SK-N-SH treated with all-trans-retinoic acid at 6 μM for 48 hours (cell line): ENCODE data around the gene C1QL1.

Experiments
- ATAC-seq: fragments of 200-7000 bp; cut with Tn5 transposase; 3 replicates; pipeline ENCODE4 v1.9.1; 2020; ENCODE audit warnings: mild to moderate bottlenecking, moderate library complexity
- ARNTL ChIP-seq: fragments of 450-650 bp; formaldehyde crosslinking; IDR thresholded peaks from 2 replicates; pipeline ENCODE4 v1.5.0; 2020; ENCODE audit warnings: low read depth, mild to moderate bottlenecking, moderate library complexity, borderline replicate concordance
- BACH2 ChIP-seq: fragments of 250-450 bp; sonication (Bioruptor Pico); IDR thresholded peaks from 2 replicates; pipeline ENCODE4 v1.9.0; 2021; ENCODE audit warnings: mild to moderate bottlenecking, borderline replicate concordance
- CSDC2 ChIP-seq: fragments of 250-450 bp; sonication (Bioruptor Pico); IDR thresholded peaks from 2 replicates; pipeline ENCODE4 v1.5.0; 2020; ENCODE audit warnings: mild to moderate bottlenecking, moderate library complexity
- CSRNP3 ChIP-seq: fragments of 250-450 bp; sonication (Bioruptor Pico); IDR thresholded peaks from 2 replicates; pipeline ENCODE4 v1.5.1; 2021; ENCODE audit warnings: mild to moderate bottlenecking, moderate library complexity
- GLIS3 ChIP-seq: fragments of 250-450 bp; sonication (Bioruptor Pico); IDR thresholded peaks from 2 replicates; pipeline ENCODE4 v1.5.0; 2020; ENCODE audit warnings: mild to moderate bottlenecking, moderate library complexity
- ISL1 ChIP-seq: fragments of 250-450 bp; sonication (Bioruptor Pico); IDR thresholded peaks from 2 replicates; pipeline ENCODE4 v2.1.2; 2022; ENCODE audit warnings: mild to moderate bottlenecking, moderate library complexity
- OSR1 ChIP-seq: fragments of 250-450 bp; sonication (Bioruptor Pico); IDR thresholded peaks from 2 replicates; pipeline ENCODE4 v1.8.0; 2022; ENCODE audit warnings: moderate library complexity, mild to moderate bottlenecking, inconsistent platforms
- POU6F1 ChIP-seq: fragments of 250-450 bp; sonication (Bioruptor Pico); IDR thresholded peaks from 2 replicates; pipeline ENCODE4 v1.8.0; 2021; ENCODE audit warnings: low read depth, mild to moderate bottlenecking, moderate library complexity, borderline replicate concordance
- PPARA ChIP-seq: fragments of 250-450 bp; sonication (Bioruptor Pico); IDR thresholded peaks from 2 replicates; pipeline ENCODE4 v1.5.0; 2020; ENCODE audit warnings: mild to moderate bottlenecking, borderline replicate concordance
- RARB ChIP-seq: fragments of 250-450 bp; sonication (Bioruptor Pico); IDR thresholded peaks from 2 replicates; pipeline ENCODE4 v1.8.0; 2021; ENCODE audit warnings: mild to moderate bottlenecking, moderate library complexity
- SNAI2 ChIP-seq: fragments of 250-450 bp; sonication (Bioruptor Pico); IDR thresholded peaks from 2 replicates; pipeline ENCODE4 v1.5.0; 2020; ENCODE audit warnings: mild to moderate bottlenecking, moderate library complexity
- TCF4 ChIP-seq: fragments of 250-450 bp; sonication (Bioruptor Pico); IDR thresholded peaks from 2 replicates; pipeline ENCODE4 v1.8.0; 2021; ENCODE audit warnings: mild to moderate bottlenecking, moderate library complexity, borderline replicate concordance
- TOX ChIP-seq: fragments of 250-450 bp; sonication (Bioruptor Pico); IDR thresholded peaks from 2 replicates; pipeline ENCODE4 v1.8.0; 2021; ENCODE audit warnings: mild to moderate bottlenecking, moderate library complexity, borderline replicate concordance
- ZFP3 ChIP-seq: fragments of 250-450 bp; sonication (Bioruptor Pico); IDR thresholded peaks from 2 replicates; pipeline ENCODE4 v1.5.0; 2020; ENCODE audit warnings: mild to moderate bottlenecking, moderate library complexity
- ZFP30 ChIP-seq: fragments of 450-650 bp; formaldehyde crosslinking; IDR thresholded peaks from 2 replicates; pipeline ENCODE4 v1.5.0; 2022; ENCODE audit warnings: mild to moderate bottlenecking, moderate library complexity
- ZNF565 ChIP-seq: fragments of 450-650 bp; formaldehyde crosslinking; conservative IDR thresholded peaks from 2 replicates; pipeline ENCODE4 v1.5.0; 2020; ENCODE audit warnings: low read depth, mild to moderate bottlenecking, moderate library complexity
- ZNF8 ChIP-seq: fragments of 450-650 bp; formaldehyde crosslinking; IDR thresholded peaks from 2 replicates; pipeline ENCODE4 v1.5.0; 2020; ENCODE audit warnings: mild to moderate bottlenecking, moderate library complexity
- TF ChIP-seq, protein P1 (sequence below): fragments of 250-450 bp; sonication (Bioruptor Pico); IDR thresholded peaks from 2 replicates; pipeline ENCODE4 v1.5.1; 2020; ENCODE audit warnings: low read depth, mild to moderate bottlenecking, moderate library complexity
- TF ChIP-seq, protein P2 (sequence below): fragments of 250-450 bp; sonication (Bioruptor Pico); IDR thresholded peaks from 2 replicates; pipeline ENCODE4 v1.8.0; 2020; ENCODE audit warnings: mild to moderate bottlenecking, moderate library complexity, borderline replicate concordance

C1QL1 gene

DNA sequence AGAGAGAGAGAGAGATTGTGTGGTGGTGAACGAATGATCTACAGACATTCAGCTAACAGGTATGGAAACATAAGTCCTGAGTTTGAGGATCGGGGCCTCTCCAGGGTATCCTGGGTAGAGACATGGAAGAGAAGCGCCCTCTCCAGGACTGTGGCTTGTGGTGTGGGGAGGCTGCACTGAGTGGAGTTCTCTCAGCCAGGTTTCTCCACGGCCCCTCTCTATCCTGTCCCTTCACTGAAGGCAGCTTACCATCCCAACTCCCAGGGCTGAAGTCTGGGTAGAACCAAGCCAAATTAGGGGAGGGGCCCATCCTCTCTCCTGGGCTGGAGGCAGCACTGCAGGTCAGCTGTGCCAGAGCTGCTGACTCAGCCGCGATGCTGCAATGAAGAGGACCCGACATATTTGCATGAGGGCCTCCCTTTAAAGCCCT lies 6.2 kb downstream of the C1QL1 start (continued):
- TF ChIP-seq ISL1 (no peak), ZFP30 (CRISPR knock-in tag) (no peak), CSDC2 (no peak), RARB (CRISPR knock-in tag) (no peak), CSRNP3 (no peak), OSR1 (no peak), BACH2 (no peak), TCF4 (CRISPR knock-in tag) (no peak), ZFP3 (CRISPR knock-in tag) (no peak)

GRCh38 chr17:44960691-44961090 lies 7.4 kb downstream of the C1QL1 start:
- no peak for TF ChIP-seq PPARA (CRISPR knock-in tag)
- TF ChIP-seq, protein P1, sequence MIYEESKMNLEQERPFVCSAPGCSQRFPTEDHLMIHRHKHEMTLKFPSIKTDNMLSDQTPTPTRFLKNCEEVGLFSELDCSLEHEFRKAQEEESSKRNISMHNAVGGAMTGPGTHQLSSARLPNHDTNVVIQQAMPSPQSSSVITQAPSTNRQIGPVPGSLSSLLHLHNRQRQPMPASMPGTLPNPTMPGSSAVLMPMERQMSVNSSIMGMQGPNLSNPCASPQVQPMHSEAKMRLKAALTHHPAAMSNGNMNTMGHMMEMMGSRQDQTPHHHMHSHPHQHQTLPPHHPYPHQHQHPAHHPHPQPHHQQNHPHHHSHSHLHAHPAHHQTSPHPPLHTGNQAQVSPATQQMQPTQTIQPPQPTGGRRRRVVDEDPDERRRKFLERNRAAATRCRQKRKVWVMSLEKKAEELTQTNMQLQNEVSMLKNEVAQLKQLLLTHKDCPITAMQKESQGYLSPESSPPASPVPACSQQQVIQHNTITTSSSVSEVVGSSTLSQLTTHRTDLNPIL (CRISPR knock-in tag), result no peak
- TF ChIP-seq ARNTL (CRISPR knock-in tag), result no peak
- TF ChIP-seq ZFP30 (CRISPR knock-in tag), result no peak
- no peak for TF ChIP-seq TOX (CRISPR knock-in tag)
- TF ChIP-seq POU6F1 (CRISPR knock-in tag), result no peak
- no peak for TF ChIP-seq CSDC2
- TF ChIP-seq ZNF565 (CRISPR knock-in tag), result no peak
- TF ChIP-seq ZNF8 (CRISPR knock-in tag), result no peak
- no peak for TF ChIP-seq SNAI2 (CRISPR knock-in tag)
- no peak for TF ChIP-seq GLIS3
- TF ChIP-seq ZFP3 (CRISPR knock-in tag), result no peak
- TF ChIP-seq, all 23 proteins: peak for 0
- ATAC-seq, result no peak

- no peak for ATAC-seq
- TF ChIP-seq ISL1, result no peak
- TF ChIP-seq ZFP3 (CRISPR knock-in tag), result no peak
- no peak for TF ChIP-seq TCF4 (CRISPR knock-in tag)
- TF ChIP-seq, protein P2, sequence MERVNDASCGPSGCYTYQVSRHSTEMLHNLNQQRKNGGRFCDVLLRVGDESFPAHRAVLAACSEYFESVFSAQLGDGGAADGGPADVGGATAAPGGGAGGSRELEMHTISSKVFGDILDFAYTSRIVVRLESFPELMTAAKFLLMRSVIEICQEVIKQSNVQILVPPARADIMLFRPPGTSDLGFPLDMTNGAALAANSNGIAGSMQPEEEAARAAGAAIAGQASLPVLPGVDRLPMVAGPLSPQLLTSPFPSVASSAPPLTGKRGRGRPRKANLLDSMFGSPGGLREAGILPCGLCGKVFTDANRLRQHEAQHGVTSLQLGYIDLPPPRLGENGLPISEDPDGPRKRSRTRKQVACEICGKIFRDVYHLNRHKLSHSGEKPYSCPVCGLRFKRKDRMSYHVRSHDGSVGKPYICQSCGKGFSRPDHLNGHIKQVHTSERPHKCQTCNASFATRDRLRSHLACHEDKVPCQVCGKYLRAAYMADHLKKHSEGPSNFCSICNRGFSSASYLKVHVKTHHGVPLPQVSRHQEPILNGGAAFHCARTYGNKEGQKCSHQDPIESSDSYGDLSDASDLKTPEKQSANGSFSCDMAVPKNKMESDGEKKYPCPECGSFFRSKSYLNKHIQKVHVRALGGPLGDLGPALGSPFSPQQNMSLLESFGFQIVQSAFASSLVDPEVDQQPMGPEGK (CRISPR knock-in tag), result no peak
- TF ChIP-seq ARNTL (CRISPR knock-in tag), result no peak
- TF ChIP-seq POU6F1 (CRISPR knock-in tag), result no peak
- no peak for TF ChIP-seq ZNF8 (CRISPR knock-in tag)
These were observed 8.1 kb downstream of the C1QL1 start for GRCh38 chr17:44959821-44960531.
